ENCODE data around the gene ITK.

The ITK gene

DNA sequence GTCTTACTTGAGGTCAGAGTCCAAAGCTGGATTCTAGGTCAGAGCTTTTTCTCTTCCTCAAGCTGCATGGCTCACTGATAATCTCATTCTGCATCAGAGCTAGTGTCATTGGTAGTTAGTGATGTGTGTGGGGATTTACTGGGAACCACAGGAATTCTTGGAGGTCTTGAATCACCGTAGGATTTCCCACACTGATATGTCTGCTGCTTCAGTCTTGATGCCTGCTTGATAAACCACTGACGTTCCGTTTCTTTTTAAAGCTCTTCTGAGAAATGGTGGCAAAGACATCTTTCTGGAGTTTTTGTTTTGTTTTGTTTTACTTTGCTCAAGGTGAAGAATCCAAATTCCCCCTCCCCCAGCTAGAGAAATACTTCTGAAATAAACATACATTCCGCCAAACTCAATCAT lies 13.4 kb upstream of the ITK start:
- Histone ChIP-seq H3K9me2 (replicated peaks; ENCODE audit: low read depth, low read length) (no peaks in the 10 kb centered on the region), H3F3A (ENCODE audit: low read depth) (no peaks in the 10 kb centered on the region), H3K27me3 (ENCODE audit: insufficient read depth, low read length, poor library complexity, severe bottlenecking) (no peaks in the 10 kb centered on the region), H3K4me3 (ENCODE audit: low read length, poor library complexity, severe bottlenecking) (no peak overlapping the region), H3K9ac (ENCODE audit: low read depth, low read length, poor library complexity, severe bottlenecking) (no peak overlapping the region), H2AFZ (ENCODE audit: low read length) (no peak overlapping the region), H3K9me3 (ENCODE audit: insufficient read depth, low read depth, low read length) (no peaks in the 10 kb centered on the region), H3K4me2 (ENCODE audit: low read depth, low read length, poor library complexity, severe bottlenecking) (no peak overlapping the region), H4K20me1 (ENCODE audit: insufficient read depth, low read length, poor library complexity, severe bottlenecking) (no peaks in the 10 kb centered on the region), H3K4me1 (ENCODE audit: insufficient read depth, low read length, poor library complexity, severe bottlenecking) (peaks cover 7% of the 10 kb centered on the region), H3K79me2 (ENCODE audit: insufficient read depth, low read length) (no peaks in the 10 kb centered on the region), H3K36me3 (ENCODE audit: insufficient read depth, low read length) (no peaks in the 10 kb centered on the region)
- TF ChIP-seq, protein P1, sequence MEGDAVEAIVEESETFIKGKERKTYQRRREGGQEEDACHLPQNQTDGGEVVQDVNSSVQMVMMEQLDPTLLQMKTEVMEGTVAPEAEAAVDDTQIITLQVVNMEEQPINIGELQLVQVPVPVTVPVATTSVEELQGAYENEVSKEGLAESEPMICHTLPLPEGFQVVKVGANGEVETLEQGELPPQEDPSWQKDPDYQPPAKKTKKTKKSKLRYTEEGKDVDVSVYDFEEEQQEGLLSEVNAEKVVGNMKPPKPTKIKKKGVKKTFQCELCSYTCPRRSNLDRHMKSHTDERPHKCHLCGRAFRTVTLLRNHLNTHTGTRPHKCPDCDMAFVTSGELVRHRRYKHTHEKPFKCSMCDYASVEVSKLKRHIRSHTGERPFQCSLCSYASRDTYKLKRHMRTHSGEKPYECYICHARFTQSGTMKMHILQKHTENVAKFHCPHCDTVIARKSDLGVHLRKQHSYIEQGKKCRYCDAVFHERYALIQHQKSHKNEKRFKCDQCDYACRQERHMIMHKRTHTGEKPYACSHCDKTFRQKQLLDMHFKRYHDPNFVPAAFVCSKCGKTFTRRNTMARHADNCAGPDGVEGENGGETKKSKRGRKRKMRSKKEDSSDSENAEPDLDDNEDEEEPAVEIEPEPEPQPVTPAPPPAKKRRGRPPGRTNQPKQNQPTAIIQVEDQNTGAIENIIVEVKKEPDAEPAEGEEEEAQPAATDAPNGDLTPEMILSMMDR (conservative IDR thresholded peaks at IDR 0.05; ENCODE audit: low read length) = no peak
- no peak for TF ChIP-seq EZH2phosphoT487 (IDR thresholded peaks at IDR 0.05; ENCODE audit: borderline replicate concordance)

DNA sequence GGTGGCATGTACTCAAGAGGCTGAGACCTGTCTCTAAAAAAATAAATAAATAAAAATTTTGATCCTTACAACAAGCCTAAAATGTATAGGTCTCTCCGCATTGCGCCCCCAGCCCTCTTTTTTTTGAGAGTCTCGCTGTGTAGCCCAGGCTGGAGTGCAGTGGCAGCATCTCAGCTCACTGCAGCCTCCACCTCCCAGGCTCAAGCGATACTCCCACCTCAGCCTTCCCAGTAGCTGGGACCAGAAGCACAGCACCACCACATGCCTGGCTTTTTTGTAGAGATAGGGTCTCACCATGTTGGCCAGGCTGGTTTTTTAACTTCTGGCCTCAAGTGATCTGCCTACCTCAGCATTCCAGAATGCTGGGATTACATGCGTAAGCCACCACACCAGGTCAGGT lies 12.4 kb upstream of the ITK start:
- Histone ChIP-seq H4K20me1 (ENCODE audit: insufficient read depth, low read length, poor library complexity, severe bottlenecking) (no peaks in the 10 kb centered on the region), H3F3A (ENCODE audit: low read depth) (no peaks in the 10 kb centered on the region; the same call in 1 of the 2 replicates), H3K36me3 (ENCODE audit: insufficient read depth, low read length) (no peaks in the 10 kb centered on the region), H3K4me1 (ENCODE audit: insufficient read depth, low read length, poor library complexity, severe bottlenecking) (peaks cover 13% of the 10 kb centered on the region), H3K4me2 (ENCODE audit: low read depth, low read length, poor library complexity, severe bottlenecking) (no peak overlapping the region), H3K4me3 (ENCODE audit: low read length, poor library complexity, severe bottlenecking) (no peak overlapping the region), H3K9me3 (ENCODE audit: insufficient read depth, low read depth, low read length) (no peaks in the 10 kb centered on the region), H3K27me3 (ENCODE audit: insufficient read depth, low read length, poor library complexity, severe bottlenecking) (no peaks in the 10 kb centered on the region), H3K79me2 (ENCODE audit: insufficient read depth, low read length) (no peaks in the 10 kb centered on the region), H2AFZ (ENCODE audit: low read length) (no peak overlapping the region), H3K9ac (ENCODE audit: low read depth, low read length, poor library complexity, severe bottlenecking) (no peak overlapping the region), H3K9me2 (replicated peaks; ENCODE audit: low read depth, low read length) (no peaks in the 10 kb centered on the region)
- TF ChIP-seq, protein P1 (conservative IDR thresholded peaks at IDR 0.05; ENCODE audit: low read length) = no peak
- TF ChIP-seq EZH2phosphoT487 (IDR thresholded peaks at IDR 0.05; ENCODE audit: borderline replicate concordance) = no peak

DNA sequence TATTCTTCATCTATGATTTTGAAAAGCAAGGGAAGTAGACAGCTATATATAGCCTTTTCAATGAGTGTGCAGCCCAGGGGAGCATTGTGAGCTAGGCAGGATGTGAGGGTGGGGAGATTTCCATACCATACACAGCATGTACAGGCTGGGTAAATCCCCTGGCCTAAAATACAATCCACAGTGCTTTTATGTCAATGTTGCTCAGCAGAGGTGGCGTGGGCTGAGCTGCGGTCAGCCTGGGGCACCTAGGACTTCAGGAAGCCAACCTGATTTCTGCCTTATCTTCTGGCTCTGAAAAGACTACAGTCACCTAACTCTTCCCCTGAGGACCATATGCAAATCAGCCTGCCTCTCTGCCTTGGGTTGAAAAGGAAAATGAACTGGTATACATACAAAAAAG lies 8.2 kb upstream of the ITK start:
- Histone ChIP-seq H3K9ac (ENCODE audit: low read depth, low read length, poor library complexity, severe bottlenecking) (peak overlapping the region; percentile 36), H3F3A (ENCODE audit: low read depth) (no peaks in the 10 kb centered on the region; the same call in 1 of the 2 replicates), H3K36me3 (ENCODE audit: insufficient read depth, low read length) (no peaks in the 10 kb centered on the region), H3K4me3 (ENCODE audit: low read length, poor library complexity, severe bottlenecking) (peak overlapping the region; percentile 48), H4K20me1 (ENCODE audit: insufficient read depth, low read length, poor library complexity, severe bottlenecking) (no peaks in the 10 kb centered on the region), H3K4me2 (ENCODE audit: low read depth, low read length, poor library complexity, severe bottlenecking) (peak overlapping the region; percentile 48), H3K27me3 (ENCODE audit: insufficient read depth, low read length, poor library complexity, severe bottlenecking) (no peaks in the 10 kb centered on the region), H3K4me1 (ENCODE audit: insufficient read depth, low read length, poor library complexity, severe bottlenecking) (peaks cover 13% of the 10 kb centered on the region), H3K79me2 (ENCODE audit: insufficient read depth, low read length) (no peaks in the 10 kb centered on the region), H3K9me3 (ENCODE audit: insufficient read depth, low read depth, low read length) (no peaks in the 10 kb centered on the region), H3K9me2 (replicated peaks; ENCODE audit: low read depth, low read length) (no peaks in the 10 kb centered on the region), H2AFZ (ENCODE audit: low read length) (no peak overlapping the region)
- TF ChIP-seq, protein P1 (conservative IDR thresholded peaks at IDR 0.05; ENCODE audit: low read length) = no peak
- no peak for TF ChIP-seq EZH2phosphoT487 (IDR thresholded peaks at IDR 0.05; ENCODE audit: borderline replicate concordance)

Measured in Loucy (cell line).